NT2/D1 (cell line): ENCODE results near the gene DUSP5.

Experiments used
- SUZ12 ChIP-seq: IDR thresholded peaks from 2 replicates; pipeline ENCODE4 v1.6.1; 2011; ENCODE audit not compliant: insufficient read length, insufficient read depth; ENCODE audit errors: extremely low read depth
- YY1 ChIP-seq: IDR thresholded peaks from 2 replicates; pipeline ENCODE4 v1.6.1; 2011; ENCODE audit not compliant: insufficient read length, insufficient read depth
- ZNF274 ChIP-seq: IDR thresholded peaks from 2 replicates; pipeline ENCODE4 v1.6.1; 2011; ENCODE audit warnings: mild to moderate bottlenecking, low read depth, low read length

- no peak for TF ChIP-seq YY1
- TF ChIP-seq SUZ12: no peak
- no peak for TF ChIP-seq ZNF274
Measured at GRCh38 chr10:110510730-110511129, 13.0 kb downstream of the DUSP5 start.
